ES-I3 (cell line): ENCODE data around the gene PHF21A.
"Not testable (repeated sequence)": the region's sequence is repeated elsewhere in the genome, so short reads cannot be mapped to it uniquely, and the experiment has no call there.

Experiments
- H3K36me3 ChIP-seq: 2 replicates; pipeline ENCODE4 v1.6.1; 2013; ENCODE audit warnings: mild to moderate bottlenecking, low read length, control low read depth, moderate library complexity; ENCODE audit not compliant: insufficient read depth
- H3K4me1 ChIP-seq: 2 replicates; pipeline ENCODE4 v1.6.1; 2013; ENCODE audit warnings: mild to moderate bottlenecking, control low read depth, low read length; ENCODE audit not compliant: insufficient read depth
- H3K9ac ChIP-seq: 2 replicates; pipeline ENCODE4 v1.6.1; 2013; ENCODE audit warnings: low read depth, mild to moderate bottlenecking, low read length, moderate library complexity
- H3K9me3 ChIP-seq: 2 replicates; pipeline ENCODE4 v1.6.1; 2013; ENCODE audit warnings: mild to moderate bottlenecking, low read length, moderate library complexity; ENCODE audit not compliant: control insufficient read depth, insufficient read depth

Gene PHF21A

GRCh38 chr11:46130286-46130940 is 9.2 kb upstream of the PHF21A start:
- Histone ChIP-seq H3K4me1 (no peaks in the 10 kb centered on the region; the same call in 1 of the 2 replicates), H3K9ac (no peak overlapping the region), H3K9me3 (no peaks in the 10 kb centered on the region), H3K36me3 (no peaks in the 10 kb centered on the region)

GRCh38 chr11:46129133-46129532 is 7.9 kb upstream of the PHF21A start:
- H3K4me1 ChIP-seq, result no peaks in the 10 kb centered on the region; the same call in 1 of the 2 replicates
- H3K36me3 ChIP-seq, result no peaks in the 10 kb centered on the region
- no peaks in the 10 kb centered on the region for H3K9me3 ChIP-seq
- H3K9ac ChIP-seq, result no peak overlapping the region

DNA sequence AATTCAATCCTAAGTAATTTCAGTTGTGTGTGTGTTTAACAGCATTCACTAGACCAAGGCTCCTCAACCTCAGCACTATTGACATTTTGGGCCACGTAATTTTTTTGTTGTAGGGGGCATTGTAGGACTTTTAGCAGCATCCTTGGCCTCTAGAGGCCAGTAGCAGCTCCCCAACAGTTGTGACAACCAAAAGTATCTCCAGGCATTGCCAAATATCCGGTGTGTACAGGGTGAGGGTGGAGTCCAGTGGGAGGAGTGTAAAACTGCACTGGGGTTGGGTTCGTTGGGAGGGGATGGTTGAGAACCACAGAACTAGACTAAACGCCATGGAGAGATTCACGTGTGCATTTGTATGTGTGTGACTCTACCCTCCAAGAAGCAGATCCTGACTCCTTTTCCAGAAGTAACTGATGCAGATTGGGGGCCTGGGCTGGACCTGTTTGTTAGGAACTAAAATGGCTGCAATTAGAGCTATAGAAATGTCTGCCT is 5.9 kb upstream of the PHF21A start:
- Histone ChIP-seq H3K4me1 (no peaks in the 10 kb centered on the region; the same call in 1 of the 2 replicates), H3K9me3 (no peaks in the 10 kb centered on the region), H3K9ac (no peak overlapping the region), H3K36me3 (no peaks in the 10 kb centered on the region)

DNA sequence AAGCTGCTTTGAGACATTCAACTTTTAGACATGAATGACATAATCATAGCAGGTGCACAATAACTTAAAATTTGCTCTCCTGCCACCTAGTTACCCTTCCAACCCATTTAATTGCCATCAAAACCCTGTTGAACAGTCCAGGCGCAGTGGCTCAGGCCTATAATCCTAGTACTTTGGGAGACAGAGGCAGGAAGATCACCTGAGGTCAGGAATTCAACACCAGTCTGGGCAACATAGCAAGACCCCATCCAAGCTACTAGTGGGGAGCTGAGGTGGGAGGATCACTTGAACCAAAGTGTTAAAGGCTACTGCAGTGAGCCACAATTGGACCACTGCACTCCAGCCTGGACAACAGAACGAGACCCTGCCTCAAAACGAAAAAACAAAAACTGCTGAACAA is 4.0 kb upstream of the PHF21A start:
- H3K36me3 ChIP-seq, result no peaks in the 10 kb centered on the region
- no peak overlapping the region for H3K9ac ChIP-seq
- H3K4me1 ChIP-seq, result no peaks in the 10 kb centered on the region
- no peaks in the 10 kb centered on the region for H3K9me3 ChIP-seq

- Histone ChIP-seq H3K9me3 (no peaks in the 10 kb centered on the region), H3K9ac (peak overlapping the region; percentile 94; the same call in 1 of the 2 replicates), H3K4me1 (no peaks in the 10 kb centered on the region; the same call in 1 of the 2 replicates), H3K36me3 (no peaks in the 10 kb centered on the region)
Observed at GRCh38 chr11:46122945-46123715, 1.9 kb upstream of the PHF21A start.

GRCh38 chr11:46121724-46122477 is 647 bp upstream of the PHF21A start:
- Histone ChIP-seq H3K9ac (peak overlapping the region; percentile 94), H3K4me1 (no peaks in the 10 kb centered on the region; the same call in 1 of the 2 replicates), H3K36me3 (no peaks in the 10 kb centered on the region), H3K9me3 (no peaks in the 10 kb centered on the region)

DNA sequence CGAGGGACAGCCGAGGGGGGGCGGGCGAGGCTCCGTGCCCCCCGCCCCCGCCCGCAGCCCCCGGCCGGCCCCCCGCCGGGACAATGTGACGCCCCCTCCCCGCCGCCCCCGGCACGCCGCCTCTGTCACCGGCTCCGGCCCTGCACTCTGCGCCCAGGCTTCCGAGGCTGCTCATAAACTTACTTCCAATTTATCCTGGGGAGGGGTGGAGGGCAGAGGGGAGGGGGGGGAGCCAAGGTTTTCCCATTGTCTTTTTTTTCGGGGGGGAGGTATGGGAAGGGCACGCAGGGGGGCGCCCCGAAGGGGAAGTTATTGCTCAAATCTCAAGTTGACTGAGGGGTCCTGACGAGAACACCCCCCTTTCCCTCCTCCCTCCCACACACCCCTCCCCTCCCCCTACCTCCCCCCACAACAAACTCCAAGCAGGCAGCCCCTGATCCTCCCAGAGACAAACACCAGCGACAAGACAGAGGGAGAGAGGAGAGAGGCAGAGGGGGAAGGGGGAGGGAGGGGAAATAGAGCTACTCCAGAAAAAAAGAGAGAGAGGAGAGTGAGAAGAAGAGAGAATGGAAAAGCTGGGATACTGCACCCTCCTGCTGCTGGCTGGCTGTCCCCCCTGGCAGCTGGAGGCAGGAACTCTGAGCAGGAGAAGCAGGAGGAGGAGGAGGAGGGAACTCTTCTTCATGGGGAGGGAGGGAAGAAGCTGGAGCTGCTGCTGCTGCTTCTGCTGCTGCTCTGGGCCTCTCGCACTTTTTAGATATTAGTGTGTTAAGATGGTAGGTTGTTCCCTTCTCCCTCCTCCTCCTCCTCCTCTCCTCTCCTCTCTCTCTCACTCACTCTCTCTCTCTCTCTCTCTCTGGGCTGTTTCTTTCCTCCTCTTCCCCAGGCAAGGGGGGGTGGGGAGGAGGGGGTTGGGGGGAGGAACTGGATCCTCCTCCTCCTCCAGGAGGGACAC is 631 bp downstream of the PHF21A start:
- Histone ChIP-seq H3K9me3 (no peaks in the 10 kb centered on the region), H3K9ac (peak overlapping the region; percentile 52), H3K36me3 (no peaks in the 10 kb centered on the region), H3K4me1 (no peaks in the 10 kb centered on the region; the same call in 1 of the 2 replicates)

DNA sequence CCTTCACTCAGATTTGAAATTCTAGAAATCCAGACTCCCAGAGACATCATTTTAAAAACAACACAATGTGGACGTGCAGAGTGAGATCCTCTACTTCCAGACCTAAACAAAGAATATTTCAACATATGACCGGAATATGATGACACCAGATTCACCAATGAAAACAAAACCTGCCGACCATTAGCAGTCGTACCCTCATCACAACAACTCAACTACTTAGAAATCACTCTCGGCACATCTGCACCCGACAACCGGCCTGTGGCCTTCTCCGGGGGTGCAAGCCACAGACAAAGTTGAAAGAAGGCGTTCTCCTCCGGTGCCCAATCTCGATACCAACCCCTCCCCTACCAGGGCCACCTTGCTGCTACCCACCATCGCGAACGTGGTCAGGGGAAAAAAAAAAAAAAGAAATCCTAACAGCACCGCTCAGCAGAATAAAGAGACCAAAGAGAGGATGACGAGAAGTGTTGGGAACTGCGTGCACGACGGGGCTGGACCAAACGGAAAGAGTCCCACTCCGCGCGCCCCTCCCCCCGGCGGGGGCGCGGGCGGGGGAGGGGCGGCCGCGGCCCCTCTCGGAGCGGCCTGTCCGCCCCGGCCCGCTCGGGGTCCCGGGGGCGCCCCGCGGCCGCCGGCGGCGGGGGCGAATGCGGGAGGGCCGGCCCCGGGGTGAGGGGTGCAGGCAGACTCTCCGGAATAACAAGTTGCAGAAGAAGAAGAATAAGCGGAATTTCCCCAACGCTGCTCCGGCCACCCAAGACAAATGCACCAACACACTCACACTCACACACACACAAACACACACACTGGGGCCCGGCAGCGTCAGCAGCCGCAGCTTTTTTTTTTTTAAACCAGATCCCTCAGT is 1.7 kb downstream of the PHF21A start:
- H3K9me3 ChIP-seq, result no peaks in the 10 kb centered on the region
- H3K9ac ChIP-seq, result peak overlapping the region; percentile 96
- no peaks in the 10 kb centered on the region; the same call in 1 of the 2 replicates for H3K4me1 ChIP-seq
- H3K36me3 ChIP-seq, result no peaks in the 10 kb centered on the region

DNA sequence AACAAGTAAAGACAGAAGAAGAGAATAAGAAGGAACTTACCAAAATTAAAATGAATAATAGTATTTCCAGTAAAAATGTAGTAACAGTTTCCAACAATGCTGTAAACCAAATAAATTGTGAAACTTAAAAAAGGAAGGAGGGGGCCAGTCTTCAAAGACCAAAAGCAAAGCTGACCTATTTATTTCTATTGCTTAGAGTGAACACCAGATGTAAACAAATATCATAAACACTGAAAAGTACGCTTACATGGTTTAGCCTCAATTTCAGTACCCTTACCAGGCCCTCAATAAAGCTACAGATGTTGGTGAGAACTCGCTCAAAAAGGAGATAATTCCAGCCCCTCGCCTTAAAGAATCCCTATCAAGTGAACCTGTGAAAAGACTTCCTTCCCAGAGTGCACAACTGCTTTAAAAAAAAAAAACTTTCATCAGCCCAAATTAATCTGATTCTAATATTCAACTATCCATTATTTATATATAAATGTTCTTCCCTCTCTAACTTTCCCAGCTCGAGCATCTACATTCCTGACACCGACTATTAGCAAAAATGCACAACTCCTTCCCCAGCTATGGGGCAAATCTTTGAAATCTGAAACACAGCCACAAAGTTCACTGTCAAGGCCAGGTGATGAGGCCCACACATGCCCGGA is 2.4 kb downstream of the PHF21A start:
- no peaks in the 10 kb centered on the region for H3K36me3 ChIP-seq
- no peaks in the 10 kb centered on the region for H3K9me3 ChIP-seq
- peaks cover 5% of the 10 kb centered on the region; the same call in 1 of the 2 replicates for H3K4me1 ChIP-seq
- peak overlapping the region; percentile 96 for H3K9ac ChIP-seq

GRCh38 chr11:46117842-46118241 is 3.4 kb downstream of the PHF21A start:
- no peak overlapping the region for H3K9ac ChIP-seq
- H3K9me3 ChIP-seq, result no peaks in the 10 kb centered on the region
- no peaks in the 10 kb centered on the region for H3K36me3 ChIP-seq
- peaks cover 5% of the 10 kb centered on the region; the same call in 1 of the 2 replicates for H3K4me1 ChIP-seq

GRCh38 chr11:46116712-46117037 is 4.6 kb downstream of the PHF21A start:
- not testable (repeated sequence) for H3K4me1 ChIP-seq, H3K9me3 ChIP-seq, H3K9ac ChIP-seq, H3K36me3 ChIP-seq

- Histone ChIP-seq H3K36me3 (no peaks in the 10 kb centered on the region), H3K4me1 (peaks cover 5% of the 10 kb centered on the region; the same call in 1 of the 2 replicates)
Observed at GRCh38 chr11:46116007-46116711, 5.1 kb downstream of the PHF21A start.

More at GRCh38 chr11:46116007-46116711, 5.1 kb downstream of the PHF21A start:
- Histone ChIP-seq H3K9me3 (no peaks in the 10 kb centered on the region), H3K9ac (no peak overlapping the region)
